ENCODE data around the gene FAM24A.

FAM24A gene

DNA sequence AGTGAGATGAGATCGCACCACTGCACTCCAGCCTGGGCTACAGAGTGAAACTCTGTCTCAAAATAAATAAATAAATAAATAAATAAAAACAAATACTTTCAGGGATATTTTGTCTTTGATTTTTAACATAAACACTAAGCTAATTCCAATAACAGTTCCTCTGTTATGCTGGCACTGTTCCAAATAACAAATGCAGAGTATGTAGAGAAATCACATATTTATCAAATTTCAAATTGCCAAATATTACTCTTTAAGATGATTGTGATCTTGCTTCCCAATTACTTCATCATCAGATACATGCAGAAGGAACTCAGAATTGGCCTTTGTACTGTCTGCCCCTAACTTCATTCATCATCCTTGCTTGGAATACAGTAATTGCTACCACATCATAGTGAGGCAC, 19.7 kb downstream of the FAM24A start:
- no peak for FAIRE-seq
- DNase-seq (ENCODE audit: insufficient read length, low spot score) = no peak

DNA sequence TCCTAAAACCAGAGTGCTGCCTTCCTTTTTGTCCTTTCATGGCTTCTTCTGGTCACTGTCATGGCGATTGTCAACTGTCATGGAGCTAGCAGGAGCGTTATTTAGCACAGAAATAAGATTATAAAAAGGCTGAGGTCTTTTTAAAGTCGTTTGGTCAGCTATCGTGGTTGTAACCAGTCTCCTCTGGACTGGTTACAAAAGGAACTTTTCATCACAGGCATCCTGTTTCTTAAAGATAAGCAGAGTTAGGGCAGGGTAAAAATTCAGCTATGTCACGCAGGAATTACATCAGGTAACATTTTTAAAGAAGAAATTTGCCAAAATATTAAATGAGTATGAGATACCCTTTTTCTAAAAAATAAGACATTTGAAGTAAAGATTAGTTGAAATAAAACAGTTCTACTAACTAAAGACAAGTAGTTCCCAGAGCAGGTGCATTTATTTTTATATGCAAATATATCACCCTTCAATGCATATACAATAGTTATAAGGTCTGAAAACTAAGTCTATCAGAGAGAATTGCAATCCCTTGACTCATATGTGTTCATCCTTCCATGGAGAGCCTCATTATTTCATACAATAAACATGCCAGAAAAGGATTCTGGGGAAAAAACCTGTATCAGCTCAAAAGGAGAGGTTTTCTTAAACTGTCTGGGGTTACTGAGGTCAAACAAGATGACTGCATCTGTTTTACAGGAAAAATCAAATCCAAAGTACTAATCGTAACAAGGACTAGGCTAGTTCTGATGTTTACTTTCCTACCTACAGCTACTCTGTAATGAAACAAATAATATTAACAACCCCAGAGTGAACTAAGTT, 20.9 kb downstream of the FAM24A start:
- FAIRE-seq (no peak), DNase-seq (ENCODE audit: insufficient read length, low spot score) (no peak)
- TF ChIP-seq POLR2AphosphoS5 (IDR thresholded peaks at IDR 0.05; ENCODE audit: low read depth, low read length) (no peak), POLR2A (IDR thresholded peaks at IDR 0.05; ENCODE audit: low read depth, low read length) (no peak), PAX5 (IDR thresholded peaks at IDR 0.05; ENCODE audit: insufficient read depth, low read length, severe bottlenecking) (no peak), POU2F2 (IDR thresholded peaks at IDR 0.05; ENCODE audit: low read depth, low read length) (no peak), SPI1 (IDR thresholded peaks at IDR 0.05; ENCODE audit: low read depth, low read length) (no peak), TAF1 (IDR thresholded peaks at IDR 0.05; ENCODE audit: low read depth, low read length) (no peak)

More for the DNA sequence above, 19.7 kb downstream of the FAM24A start:
- TF ChIP-seq POLR2A (IDR thresholded peaks at IDR 0.05; ENCODE audit: low read depth, low read length) (no peak), SPI1 (IDR thresholded peaks at IDR 0.05; ENCODE audit: low read depth, low read length) (no peak), TAF1 (IDR thresholded peaks at IDR 0.05; ENCODE audit: low read depth, low read length) (no peak), PAX5 (IDR thresholded peaks at IDR 0.05; ENCODE audit: insufficient read depth, low read length, severe bottlenecking) (no peak), POU2F2 (IDR thresholded peaks at IDR 0.05; ENCODE audit: low read depth, low read length) (no peak), POLR2AphosphoS5 (IDR thresholded peaks at IDR 0.05; ENCODE audit: low read depth, low read length) (no peak)

DNA sequence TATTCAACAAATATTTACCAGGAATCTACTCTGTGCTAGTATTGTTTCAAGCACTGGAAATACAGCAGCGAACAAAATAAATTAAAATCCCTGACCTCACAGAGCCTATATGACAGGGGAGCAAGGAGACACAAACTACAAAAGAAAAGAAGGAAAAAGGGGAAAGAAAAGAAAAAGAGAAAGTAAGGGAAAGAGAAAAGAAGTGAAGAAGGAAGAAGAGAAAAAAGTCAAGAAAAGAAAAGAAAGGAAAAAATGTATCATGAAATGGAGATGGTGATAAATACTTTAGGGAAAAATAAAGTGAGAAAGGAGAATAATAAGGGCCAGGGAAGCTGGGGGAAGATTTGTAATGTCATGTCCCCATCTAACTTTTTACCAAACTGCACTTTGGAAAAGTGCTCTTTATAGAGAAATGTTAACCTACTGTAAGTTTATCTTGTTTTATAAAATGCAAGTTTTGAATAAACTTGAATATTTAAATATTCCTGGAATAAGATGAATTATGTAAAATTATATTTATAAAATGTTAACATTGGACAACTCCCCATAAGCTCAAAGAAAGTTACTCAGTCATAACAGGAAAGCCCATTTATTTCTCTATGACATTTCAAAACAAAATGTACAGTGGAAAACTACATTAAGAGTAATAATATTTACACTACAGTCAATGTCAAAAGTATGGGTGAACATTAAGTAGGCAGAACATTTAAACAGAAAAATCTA, 28.9 kb downstream of the FAM24A start:
- FAIRE-seq = no peak
- no peak for DNase-seq (ENCODE audit: insufficient read length, low spot score)

DNA sequence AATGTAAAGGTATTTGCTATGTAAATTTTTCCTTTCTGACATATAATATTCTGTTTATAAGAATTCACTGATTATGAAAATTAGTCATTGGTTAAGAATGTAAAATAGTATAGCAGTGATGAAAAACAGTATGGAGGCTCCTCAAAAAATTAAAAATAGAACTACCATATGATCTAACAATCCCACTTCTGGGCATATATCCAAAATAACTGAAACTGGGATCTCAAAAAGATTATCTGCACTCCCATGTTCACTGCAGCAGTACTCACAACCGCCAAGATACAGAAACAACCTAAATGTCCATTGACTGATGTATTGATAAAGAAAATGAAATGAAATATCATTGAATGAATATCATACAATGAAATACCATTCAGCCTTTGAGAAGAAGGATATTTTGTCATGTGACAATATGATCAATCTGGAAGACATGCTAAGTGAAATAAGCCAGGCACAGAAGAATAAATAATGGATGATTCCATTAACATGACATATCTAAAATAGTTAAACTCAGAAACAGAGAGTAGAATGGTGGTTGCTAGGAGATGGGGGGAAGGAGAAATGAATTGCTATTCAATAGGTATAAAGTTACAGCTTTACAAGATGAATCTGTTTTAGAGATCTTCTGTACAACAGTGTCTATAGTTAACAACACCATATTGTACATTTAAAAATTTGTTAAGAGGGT, 29.6 kb downstream of the FAM24A start:
- no peak for DNase-seq (ENCODE audit: insufficient read length, low spot score)
- no peak for FAIRE-seq
- no peak for TF ChIP-seq POU2F2 (IDR thresholded peaks at IDR 0.05; ENCODE audit: low read depth, low read length)
- TF ChIP-seq TAF1 (IDR thresholded peaks at IDR 0.05; ENCODE audit: low read depth, low read length) = no peak
- no peak for TF ChIP-seq POLR2A (IDR thresholded peaks at IDR 0.05; ENCODE audit: low read depth, low read length)
- no peak for TF ChIP-seq SPI1 (IDR thresholded peaks at IDR 0.05; ENCODE audit: low read depth, low read length)
- TF ChIP-seq POLR2AphosphoS5 (IDR thresholded peaks at IDR 0.05; ENCODE audit: low read depth, low read length) = no peak
- no peak for TF ChIP-seq PAX5 (IDR thresholded peaks at IDR 0.05; ENCODE audit: insufficient read depth, low read length, severe bottlenecking)

More for the DNA sequence above, 28.9 kb downstream of the FAM24A start:
- TF ChIP-seq POLR2A (IDR thresholded peaks at IDR 0.05; ENCODE audit: low read depth, low read length) = no peak
- TF ChIP-seq POU2F2 (IDR thresholded peaks at IDR 0.05; ENCODE audit: low read depth, low read length) = no peak
- no peak for TF ChIP-seq TAF1 (IDR thresholded peaks at IDR 0.05; ENCODE audit: low read depth, low read length)
- TF ChIP-seq SPI1 (IDR thresholded peaks at IDR 0.05; ENCODE audit: low read depth, low read length) = no peak
- no peak for TF ChIP-seq PAX5 (IDR thresholded peaks at IDR 0.05; ENCODE audit: insufficient read depth, low read length, severe bottlenecking)
- no peak for TF ChIP-seq POLR2AphosphoS5 (IDR thresholded peaks at IDR 0.05; ENCODE audit: low read depth, low read length)

DNA sequence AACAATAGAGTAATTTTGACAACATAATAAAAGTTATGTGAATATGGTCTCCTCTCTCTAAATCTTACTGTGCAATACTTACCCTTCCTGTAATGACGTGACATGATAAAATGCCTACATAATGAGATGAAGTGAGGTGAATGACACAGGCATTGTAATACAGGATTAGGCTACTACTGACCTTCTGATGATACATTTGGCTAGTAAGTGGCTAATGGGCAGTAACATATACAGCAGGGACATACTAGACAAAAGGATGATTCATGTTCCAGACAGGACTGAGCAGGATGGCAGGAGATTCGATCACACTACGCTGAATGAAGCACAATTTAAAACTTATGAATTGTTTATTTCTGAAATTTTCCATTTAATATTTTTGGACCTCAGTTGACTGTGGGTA, 38.9 kb downstream of the FAM24A start:
- no peak for TF ChIP-seq PAX5 (IDR thresholded peaks at IDR 0.05; ENCODE audit: insufficient read depth, low read length, severe bottlenecking)
- no peak for TF ChIP-seq TAF1 (IDR thresholded peaks at IDR 0.05; ENCODE audit: low read depth, low read length)
- no peak for TF ChIP-seq POLR2A (IDR thresholded peaks at IDR 0.05; ENCODE audit: low read depth, low read length)
- TF ChIP-seq POU2F2 (IDR thresholded peaks at IDR 0.05; ENCODE audit: low read depth, low read length) = no peak
- no peak for TF ChIP-seq SPI1 (IDR thresholded peaks at IDR 0.05; ENCODE audit: low read depth, low read length)
- no peak for TF ChIP-seq POLR2AphosphoS5 (IDR thresholded peaks at IDR 0.05; ENCODE audit: low read depth, low read length)
- DNase-seq (ENCODE audit: insufficient read length, low spot score) = no peak
- no peak for FAIRE-seq

DNA sequence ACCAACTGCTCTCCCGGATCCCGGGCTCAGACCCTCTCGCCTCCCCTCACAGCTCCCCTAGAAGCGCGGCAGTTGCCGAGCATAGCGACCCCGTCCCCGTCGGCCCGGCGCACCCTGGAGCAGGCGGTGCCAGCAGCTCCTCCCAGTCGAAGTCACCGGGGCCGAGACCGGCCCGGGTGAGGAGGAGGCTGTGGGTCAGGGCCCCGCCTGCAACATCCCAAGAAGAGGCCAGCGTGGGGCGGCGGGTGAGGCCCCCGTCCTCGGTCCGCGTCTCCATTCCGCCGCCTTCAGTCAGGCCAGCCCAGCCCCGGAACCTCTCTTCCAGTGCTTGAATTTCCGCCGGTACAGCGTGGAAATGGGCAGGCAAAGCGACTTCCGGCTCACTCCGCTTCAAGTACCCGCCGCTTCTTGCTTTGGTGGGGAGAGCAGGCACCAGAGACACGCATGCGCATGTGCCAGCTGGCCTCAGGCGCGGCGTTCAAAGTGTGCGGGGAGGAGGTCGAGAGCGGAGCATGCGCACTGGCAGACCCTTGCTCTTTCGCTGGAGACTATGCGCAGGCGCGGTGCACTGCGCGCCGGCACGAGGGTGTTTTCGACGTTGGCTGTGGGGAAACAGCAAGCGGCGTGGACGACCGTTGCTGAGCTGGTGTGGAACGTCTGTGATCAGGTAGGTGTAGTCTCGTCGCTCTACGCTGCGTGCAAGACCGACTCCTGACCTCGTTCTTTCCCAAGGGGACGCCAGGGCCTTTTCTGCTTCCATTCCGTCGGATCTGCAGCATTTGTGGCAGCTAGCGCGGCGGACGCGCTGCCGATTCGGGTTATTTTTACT, 43.7 kb downstream of the FAM24A start, which contains the start of gene C10orf88:
TSS of gene C10orf88 (minus strand) at position 326 of the 829 bp plus-strand sequence. CDS start at position 277, 49 bp downstream.
- TF ChIP-seq SPI1 (IDR thresholded peaks at IDR 0.05; ENCODE audit: low read depth, low read length) = no peak
- no peak for TF ChIP-seq POLR2A (IDR thresholded peaks at IDR 0.05; ENCODE audit: low read depth, low read length)
- TF ChIP-seq PAX5 (IDR thresholded peaks at IDR 0.05; ENCODE audit: insufficient read depth, low read length, severe bottlenecking) = peak; percentile 16
- peak; percentile 66; the same call in 1 of the 2 replicates for TF ChIP-seq POU2F2 (IDR thresholded peaks at IDR 0.05; ENCODE audit: low read depth, low read length)
- peak; percentile 56 for TF ChIP-seq POLR2AphosphoS5 (IDR thresholded peaks at IDR 0.05; ENCODE audit: low read depth, low read length)
- TF ChIP-seq TAF1 (IDR thresholded peaks at IDR 0.05; ENCODE audit: low read depth, low read length) = peak; percentile 72; the same call in 1 of the 2 replicates
- FAIRE-seq = peak; percentile 99

DNA sequence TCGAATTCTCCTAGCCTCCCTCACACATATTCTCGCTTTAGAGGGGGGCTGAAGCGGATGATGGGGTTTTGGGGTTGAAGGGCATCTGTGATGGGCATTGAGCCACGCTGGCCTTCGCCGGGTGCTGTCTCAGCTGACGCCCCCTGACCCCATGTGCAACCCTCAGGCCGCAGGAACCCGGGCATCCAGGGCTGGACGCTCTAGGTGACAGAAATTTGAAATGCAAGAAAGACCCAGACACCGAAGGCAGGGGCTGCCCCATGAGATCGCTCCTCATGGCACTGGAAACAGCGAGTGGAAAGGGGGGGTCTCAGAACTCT, 44.3 kb downstream of the FAM24A start:
- no peak for FAIRE-seq
- TF ChIP-seq POLR2A (IDR thresholded peaks at IDR 0.05; ENCODE audit: low read depth, low read length) (no peak), POLR2AphosphoS5 (IDR thresholded peaks at IDR 0.05; ENCODE audit: low read depth, low read length) (no peak), SPI1 (IDR thresholded peaks at IDR 0.05; ENCODE audit: low read depth, low read length) (no peak), TAF1 (IDR thresholded peaks at IDR 0.05; ENCODE audit: low read depth, low read length) (no peak), POU2F2 (IDR thresholded peaks at IDR 0.05; ENCODE audit: low read depth, low read length) (no peak), PAX5 (IDR thresholded peaks at IDR 0.05; ENCODE audit: insufficient read depth, low read length, severe bottlenecking) (no peak)
- DNase-seq (ENCODE audit: insufficient read length, low spot score) = no peak

More for the DNA sequence above, 43.7 kb downstream of the FAM24A start, which contains the start of gene C10orf88:
- peak; percentile 89 for DNase-seq (ENCODE audit: insufficient read length, low spot score)

DNA sequence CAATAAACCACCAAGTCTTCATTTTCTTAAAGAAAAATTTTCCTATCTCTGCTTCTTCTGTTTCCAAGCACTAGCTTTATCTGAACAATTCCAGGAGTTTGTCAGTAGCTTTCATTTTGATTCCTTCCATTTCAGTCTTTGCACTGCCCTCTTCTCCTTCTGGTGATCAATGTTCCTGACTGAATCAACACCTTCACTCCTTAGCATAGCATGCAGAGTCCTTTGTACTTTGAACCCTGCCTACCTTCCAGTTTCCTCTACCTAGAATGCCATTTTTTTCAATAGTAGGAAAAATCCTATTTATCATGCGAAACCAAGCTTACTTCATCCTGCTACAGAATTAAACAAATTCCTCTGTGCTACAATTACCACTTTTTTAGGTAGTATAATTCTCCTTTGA, 45.5 kb downstream of the FAM24A start:
- DNase-seq (ENCODE audit: insufficient read length, low spot score) (no peak), FAIRE-seq (no peak)
- TF ChIP-seq SPI1 (IDR thresholded peaks at IDR 0.05; ENCODE audit: low read depth, low read length) (no peak), POU2F2 (IDR thresholded peaks at IDR 0.05; ENCODE audit: low read depth, low read length) (no peak), POLR2AphosphoS5 (IDR thresholded peaks at IDR 0.05; ENCODE audit: low read depth, low read length) (no peak), PAX5 (IDR thresholded peaks at IDR 0.05; ENCODE audit: insufficient read depth, low read length, severe bottlenecking) (no peak), TAF1 (IDR thresholded peaks at IDR 0.05; ENCODE audit: low read depth, low read length) (no peak), POLR2A (IDR thresholded peaks at IDR 0.05; ENCODE audit: low read depth, low read length) (no peak)
